Cardiac muscle cell (in vitro differentiated cells and primary cell): ENCODE measurements around the gene GSTM3. TPM values are rescaled to one million over a fixed set of nuclear protein-coding genes. Genes with fewer than 3 reads are reported as not detected.

Experiments
- DNase-seq, 2 donors: peaks; one replicate each; pipeline versions ENCODE4 v3.0.0 to v3.0.0-alpha.2; 2010 to 2017; ENCODE audit warnings: low read depth in 1 of 2, low spot score in 1 of 2
- H3K27ac ChIP-seq: fragments of 200-600 bp; sonication (generic); 2 replicates; pipeline ENCODE4 v1.5.1; 2016
- H3K27me3 ChIP-seq: fragments of 200-600 bp; sonication (generic); 2 replicates; pipeline ENCODE4 v1.6.0; 2016; ENCODE audit warnings: control low read depth
- H3K36me3 ChIP-seq: fragments of 200-600 bp; sonication (generic); 2 replicates; pipeline ENCODE4 v1.5.1; 2016; ENCODE audit warnings: control low read depth
- H3K4me1 ChIP-seq: fragments of 200-600 bp; sonication (generic); 2 replicates; pipeline ENCODE4 v1.8.1; 2017; ENCODE audit warnings: low read depth, mild to moderate bottlenecking, mixed run types
- H3K4me3 ChIP-seq: fragments of 200-600 bp; sonication (generic); 2 replicates; pipeline ENCODE4 v1.5.1; 2016; ENCODE audit warnings: mild to moderate bottlenecking
- H3K9me3 ChIP-seq: fragments of 200-600 bp; sonication (generic); 2 replicates; pipeline ENCODE4 v1.5.1; 2017; ENCODE audit warnings: low read depth, mild to moderate bottlenecking, control low read depth
- CTCF ChIP-seq: IDR thresholded peaks from 2 replicates; pipeline ENCODE4 v1.5.1; 2012; ENCODE audit warnings: low read depth, mild to moderate bottlenecking, low read length
- polyA plus RNA-seq: library from polyadenylated mRNA; unstranded; fragments of >200 nt; fragmentation: Nextera tagmentation; extraction: Ambion mirVana; gene quantifications from 2 replicates; pipeline ENCODE4 v1.2.1, GENCODE V29; 2016
- total RNA-seq: library from RNA; depleted of rRNA; stranded (reverse); fragments of >200 nt; gene quantifications from 2 replicates; pipeline ENCODE4 v1.2.3, GENCODE V29; 2016

Gene GSTM3
- total and polyA plus RNA-seq, 2 experiments from 2014 or later = 65.8 to 139 TPM

GRCh38 chr1:109724933-109725332 lies 15.9 kb downstream of the GSTM3 start:
- no peak overlapping the region for H3K27ac ChIP-seq
- H3K27me3 ChIP-seq = no peaks in the 10 kb centered on the region
- DNase-seq = no peak
- H3K9me3 ChIP-seq = no peaks in the 10 kb centered on the region
- H3K4me3 ChIP-seq = no peak overlapping the region
- no peaks in the 10 kb centered on the region for H3K36me3 ChIP-seq
- H3K4me1 ChIP-seq = no peaks in the 10 kb centered on the region
- no peak for TF ChIP-seq CTCF

GRCh38 chr1:109722908-109723691 lies 17.7 kb downstream of the GSTM3 start:
- no peak overlapping the region for H3K27ac ChIP-seq
- no peaks in the 10 kb centered on the region for H3K9me3 ChIP-seq
- H3K36me3 ChIP-seq = no peaks in the 10 kb centered on the region
- no peaks in the 10 kb centered on the region for H3K4me1 ChIP-seq
- no peaks in the 10 kb centered on the region for H3K27me3 ChIP-seq
- no peak for TF ChIP-seq CTCF
- peak in 1 of 2 donors; percentile 31 for DNase-seq
- no peak overlapping the region for H3K4me3 ChIP-seq

- H3K36me3 ChIP-seq = no peaks in the 10 kb centered on the region
- no peak overlapping the region for H3K27ac ChIP-seq
- H3K27me3 ChIP-seq = no peaks in the 10 kb centered on the region
- H3K4me3 ChIP-seq = no peak overlapping the region
- DNase-seq = no peak
- H3K9me3 ChIP-seq = no peaks in the 10 kb centered on the region
- H3K4me1 ChIP-seq = no peaks in the 10 kb centered on the region
- no peak for TF ChIP-seq CTCF
Measured at GRCh38 chr1:109721971-109722370, 18.9 kb downstream of the GSTM3 start.

GRCh38 chr1:109721042-109721441 lies 19.8 kb downstream of the GSTM3 start:
- no peaks in the 10 kb centered on the region for H3K27me3 ChIP-seq
- H3K9me3 ChIP-seq = no peaks in the 10 kb centered on the region
- peak in 1 of 2 donors; percentile 72 for DNase-seq
- no peaks in the 10 kb centered on the region for H3K36me3 ChIP-seq
- no peak for TF ChIP-seq CTCF
- H3K4me3 ChIP-seq = no peak overlapping the region
- H3K4me1 ChIP-seq = no peaks in the 10 kb centered on the region
- no peak overlapping the region for H3K27ac ChIP-seq

- H3K27me3 ChIP-seq = no peaks in the 10 kb centered on the region
- DNase-seq = peak in 1 of 2 donors; percentile 61
- H3K36me3 ChIP-seq = no peaks in the 10 kb centered on the region
- H3K4me1 ChIP-seq = no peaks in the 10 kb centered on the region
- no peak overlapping the region for H3K4me3 ChIP-seq
- TF ChIP-seq CTCF = no peak
- no peaks in the 10 kb centered on the region for H3K9me3 ChIP-seq
- no peak overlapping the region for H3K27ac ChIP-seq
Measured at GRCh38 chr1:109719337-109719837, 21.5 kb downstream of the GSTM3 start.
